SK-N-MC (cell line): ENCODE measurements around the gene AATK.

Experiments
- DNase-seq: peaks from one replicate; pipeline ENCODE4 v3.0.0-alpha.2; 2011; ENCODE audit warnings: low read depth, low spot score
- H3K27ac ChIP-seq: fragments of 200-600 bp; sonication (generic); 2 replicates; pipeline ENCODE4 v1.5.1; 2016; ENCODE audit warnings: mixed run types
- H3K36me3 ChIP-seq: fragments of 200-600 bp; sonication (generic); 2 replicates; pipeline ENCODE4 v1.6.1; 2017; ENCODE audit warnings: antibody characterized with exemption, low read length, mixed read lengths; ENCODE audit not compliant: insufficient read depth
- H3K4me3 ChIP-seq: fragments of 200-600 bp; sonication (generic); 2 replicates; pipeline ENCODE4 v1.5.1; 2016
- H3K9ac ChIP-seq: fragments of 200-600 bp; sonication (generic); 2 replicates; pipeline ENCODE4 v1.8.0; 2017; ENCODE audit warnings: mixed run types, mixed read lengths; ENCODE audit not compliant: insufficient read length
- H3K9me3 ChIP-seq: fragments of 200-600 bp; sonication (generic); 2 replicates; pipeline ENCODE4 v1.6.1; 2017; ENCODE audit warnings: low read depth, mild to moderate bottlenecking, antibody characterized with exemption, low read length, moderate library complexity, mixed read lengths
- EZH2 ChIP-seq: fragments of 200-600 bp; sonication (generic); IDR thresholded peaks from one replicate; pipeline ENCODE4 v1.6.1; 2017; ENCODE audit warnings: antibody characterized with exemption
- FOXP2 ChIP-seq: optimal IDR thresholded peaks from 2 replicates; pipeline ENCODE3; 2011; ENCODE audit warnings: mild to moderate bottlenecking, moderate library complexity; ENCODE audit not compliant: insufficient read depth; ENCODE audit errors: extremely low read length, control extremely low read depth
- POLR2AphosphoS5 ChIP-seq: IDR thresholded peaks from 2 replicates; pipeline ENCODE4 v1.6.1; 2012; ENCODE audit warnings: mild to moderate bottlenecking, low read depth, low read length, borderline replicate concordance

Gene AATK

GRCh38 chr17:81121841-81122733 lies 43.9 kb downstream of the AATK start:
- TF ChIP-seq EZH2 (no peak), FOXP2 (no peak), POLR2AphosphoS5 (no peak)
- H3K9me3 ChIP-seq = no peaks in the 10 kb centered on the region
- DNase-seq = no peak
- H3K4me3 ChIP-seq = no peak overlapping the region
- H3K27ac ChIP-seq = no peak overlapping the region
- H3K36me3 ChIP-seq = no peaks in the 10 kb centered on the region
- no peak overlapping the region for H3K9ac ChIP-seq

- H3K9ac ChIP-seq = no peak overlapping the region
- no peak for DNase-seq
- H3K4me3 ChIP-seq = no peak overlapping the region
- H3K27ac ChIP-seq = no peak overlapping the region
- no peaks in the 10 kb centered on the region for H3K9me3 ChIP-seq
- TF ChIP-seq POLR2AphosphoS5 (no peak), FOXP2 (no peak), EZH2 (no peak)
- H3K36me3 ChIP-seq = no peaks in the 10 kb centered on the region
Observed at GRCh38 chr17:81120695-81121621, 45.1 kb downstream of the AATK start.

- Histone ChIP-seq H3K9me3 (no peaks in the 10 kb centered on the region), H3K36me3 (no peaks in the 10 kb centered on the region), H3K4me3 (no peak overlapping the region), H3K27ac (no peak overlapping the region), H3K9ac (no peak overlapping the region)
- no peak for TF ChIP-seq FOXP2
- no peak for TF ChIP-seq POLR2AphosphoS5
- TF ChIP-seq EZH2 = no peak
- DNase-seq = no peak
Observed at GRCh38 chr17:81120149-81120484, 45.9 kb downstream of the AATK start.

GRCh38 chr17:81119223-81120148 lies 46.5 kb downstream of the AATK start:
- H3K36me3 ChIP-seq = no peaks in the 10 kb centered on the region
- TF ChIP-seq FOXP2 (no peak), POLR2AphosphoS5 (no peak)
- DNase-seq = peak; percentile 64
- peak overlapping the region; percentile 64 for H3K9ac ChIP-seq
- H3K27ac ChIP-seq = no peak overlapping the region
- H3K9me3 ChIP-seq = no peaks in the 10 kb centered on the region
- H3K4me3 ChIP-seq = peak overlapping the region; percentile 83

- Histone ChIP-seq H3K4me3 (peak overlapping the region; percentile 83), H3K9ac (no peak overlapping the region), H3K36me3 (no peaks in the 10 kb centered on the region), H3K9me3 (no peaks in the 10 kb centered on the region), H3K27ac (no peak overlapping the region)
- no peak for TF ChIP-seq EZH2
- TF ChIP-seq FOXP2 = no peak
- TF ChIP-seq POLR2AphosphoS5 = no peak
- DNase-seq = no peak
Observed at GRCh38 chr17:81118308-81119221, 47.5 kb downstream of the AATK start.

- Histone ChIP-seq H3K36me3 (no peaks in the 10 kb centered on the region), H3K9ac (no peak overlapping the region), H3K27ac (0 out of 2 replicates have a peak overlapping the region, but pooled peaks have one; percentile 25), H3K4me3 (no peak overlapping the region), H3K9me3 (no peaks in the 10 kb centered on the region)
- no peak for DNase-seq
- TF ChIP-seq EZH2 = no peak
- TF ChIP-seq FOXP2 = no peak
- no peak for TF ChIP-seq POLR2AphosphoS5
Observed at GRCh38 chr17:81117672-81118198, 48.3 kb downstream of the AATK start.

- TF ChIP-seq EZH2 = no peak
- TF ChIP-seq POLR2AphosphoS5 = no peak
- TF ChIP-seq FOXP2 = no peak
- Histone ChIP-seq H3K4me3 (no peak overlapping the region), H3K9ac (no peak overlapping the region), H3K9me3 (no peaks in the 10 kb centered on the region), H3K36me3 (no peaks in the 10 kb centered on the region), H3K27ac (no peak overlapping the region)
- no peak for DNase-seq
Observed at GRCh38 chr17:81116704-81117103, 49.3 kb downstream of the AATK start.
